Measurements from ENCODE around the gene ESR2. TPM values are rescaled to one million over a fixed set of nuclear protein-coding genes. Genes with fewer than 3 reads are reported as not detected.

The ESR2 gene
- polyA plus RNA-seq, 1 of the 3 experiments (the other 2 are of a cell fraction), result 0.03 TPM

GRCh38 chr14:64245491-64245890 lies 48.7 kb downstream of the ESR2 start (continued):
- TF ChIP-seq IRF3 (IDR thresholded peaks at IDR 0.05; ENCODE audit: low read depth, low read length) (no peak), FOSL2 (IDR thresholded peaks at IDR 0.05; ENCODE audit: borderline replicate concordance, low read depth) (no peak)

- Histone ChIP-seq H3K27me3 (ENCODE audit: insufficient read depth) (no peaks in the 10 kb centered on the region), H3K79me2 (ENCODE audit: insufficient read depth) (no peaks in the 10 kb centered on the region), H3K9me2 (no peaks in the 10 kb centered on the region), H3K4me1 (ENCODE audit: control insufficient read depth in 1 of 2, insufficient read depth in 2 of 2, low read depth in 1 of 2, low read length in 1 of 2) (no peaks in the 10 kb centered on the region), H4K20me1 (ENCODE audit: insufficient read depth) (no peaks in the 10 kb centered on the region), H3K4me2 (no peak overlapping the region), H3K9ac (no peak overlapping the region), H2AFZ (ENCODE audit: low read depth) (no peak overlapping the region), H3K4me3 (ENCODE audit: low read depth in 2 of 2, low read length in 1 of 2) (no peak overlapping the region), H3K27ac (ENCODE audit: low read depth in 2 of 2, low read length in 1 of 2) (no peak overlapping the region), H3K36me3 (replicated peaks in 1 of 2; ENCODE audit: control insufficient read depth in 1 of 2, insufficient read depth in 2 of 2, low read length in 1 of 2) (no peaks in the 10 kb centered on the region), H3F3A (replicated peaks; ENCODE audit: insufficient read depth) (no peaks in the 10 kb centered on the region), H3K9me3 (no peaks in the 10 kb centered on the region)
- POLR2A ChIA-PET, result no interaction called here
- TF ChIP-seq NFIC (IDR thresholded peaks at IDR 0.05; ENCODE audit: borderline replicate concordance), result peak; percentile 17; the same call in 1 of the 2 replicates
- TF ChIP-seq RAD21 (IDR thresholded peaks at IDR 0.05; ENCODE audit: low read length), result no peak
- TF ChIP-seq, protein P1, sequence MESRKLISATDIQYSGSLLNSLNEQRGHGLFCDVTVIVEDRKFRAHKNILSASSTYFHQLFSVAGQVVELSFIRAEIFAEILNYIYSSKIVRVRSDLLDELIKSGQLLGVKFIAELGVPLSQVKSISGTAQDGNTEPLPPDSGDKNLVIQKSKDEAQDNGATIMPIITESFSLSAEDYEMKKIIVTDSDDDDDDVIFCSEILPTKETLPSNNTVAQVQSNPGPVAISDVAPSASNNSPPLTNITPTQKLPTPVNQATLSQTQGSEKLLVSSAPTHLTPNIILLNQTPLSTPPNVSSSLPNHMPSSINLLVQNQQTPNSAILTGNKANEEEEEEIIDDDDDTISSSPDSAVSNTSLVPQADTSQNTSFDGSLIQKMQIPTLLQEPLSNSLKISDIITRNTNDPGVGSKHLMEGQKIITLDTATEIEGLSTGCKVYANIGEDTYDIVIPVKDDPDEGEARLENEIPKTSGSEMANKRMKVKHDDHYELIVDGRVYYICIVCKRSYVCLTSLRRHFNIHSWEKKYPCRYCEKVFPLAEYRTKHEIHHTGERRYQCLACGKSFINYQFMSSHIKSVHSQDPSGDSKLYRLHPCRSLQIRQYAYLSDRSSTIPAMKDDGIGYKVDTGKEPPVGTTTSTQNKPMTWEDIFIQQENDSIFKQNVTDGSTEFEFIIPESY (IDR thresholded peaks at IDR 0.05; ENCODE audit: borderline replicate concordance, low read depth), result no peak
- DNase-seq, result no peak
- CTCF ChIA-PET, result interaction anchor here (1.2 kb wide), 1 partner anchor 43 kb away, joined by 3 read pairs; no protein-coding TSS in a partner anchor
- 69% methylated on average over 4 of the region's 4 CpGs for WGBS (ENCODE audit: low lambda C conversion rate)
Observed at GRCh38 chr14:64244279-64244678, 49.9 kb downstream of the ESR2 start.

DNA sequence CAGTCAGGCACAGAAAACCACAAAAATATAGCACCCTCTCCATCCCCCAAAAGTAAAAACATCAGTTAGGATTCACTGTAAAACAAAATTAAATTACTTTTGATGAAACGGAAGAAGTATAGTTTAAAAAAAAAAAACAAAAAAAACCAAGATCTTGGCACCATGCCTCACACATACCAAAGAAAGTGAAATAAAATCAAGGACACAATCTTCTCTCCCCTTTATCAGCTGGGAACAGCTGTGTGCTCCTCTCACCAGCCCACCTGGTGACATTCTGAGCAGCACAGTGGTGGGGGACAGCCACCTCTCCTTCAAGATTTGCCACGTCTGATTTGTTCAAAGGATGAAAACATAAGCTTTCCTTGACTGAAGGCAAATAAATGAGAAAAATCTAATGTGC lies 55.5 kb downstream of the ESR2 start:
- POLR2A ChIA-PET, result no interaction called here
- Histone ChIP-seq H2AFZ (ENCODE audit: low read depth) (no peak overlapping the region), H3K79me2 (ENCODE audit: insufficient read depth) (no peaks in the 10 kb centered on the region), H3K4me2 (no peak overlapping the region), H3K9me2 (no peaks in the 10 kb centered on the region), H3K4me3 (ENCODE audit: low read depth in 2 of 2, low read length in 1 of 2) (no peak overlapping the region), H3K36me3 (replicated peaks in 1 of 2; ENCODE audit: control insufficient read depth in 1 of 2, insufficient read depth in 2 of 2, low read length in 1 of 2) (no peaks in the 10 kb centered on the region), H3K27ac (ENCODE audit: low read depth in 2 of 2, low read length in 1 of 2) (no peak overlapping the region), H3K9me3 (no peaks in the 10 kb centered on the region), H4K20me1 (ENCODE audit: insufficient read depth) (no peaks in the 10 kb centered on the region), H3F3A (replicated peaks; ENCODE audit: insufficient read depth) (no peaks in the 10 kb centered on the region), H3K4me1 (ENCODE audit: control insufficient read depth in 1 of 2, insufficient read depth in 2 of 2, low read depth in 1 of 2, low read length in 1 of 2) (peaks cover 0 to 17% of the 10 kb centered on the region in 2 experiments; a peak in 1 of 4 replicates), H3K9ac (no peak overlapping the region), H3K27me3 (ENCODE audit: insufficient read depth) (no peaks in the 10 kb centered on the region)
- no peak for TF ChIP-seq RFX5 (IDR thresholded peaks at IDR 0.05; ENCODE audit: low read length)
- TF ChIP-seq MEF2A (IDR thresholded peaks at IDR 0.05; ENCODE audit: borderline replicate concordance, low read depth), result no peak
- no peak for TF ChIP-seq ELF1 (IDR thresholded peaks at IDR 0.05)
- TF ChIP-seq POLR2AphosphoS5 (IDR thresholded peaks at IDR 0.05; ENCODE audit: low read depth, low read length), result no peak
- TF ChIP-seq, protein P1 (IDR thresholded peaks at IDR 0.05; ENCODE audit: borderline replicate concordance, low read depth), result no peak
- TF ChIP-seq IRF3 (IDR thresholded peaks at IDR 0.05; ENCODE audit: low read depth, low read length), result no peak
- no peak for TF ChIP-seq NRF1 (IDR thresholded peaks at IDR 0.05; ENCODE audit: low read depth, low read length)
- TF ChIP-seq RAD21 (IDR thresholded peaks at IDR 0.05; ENCODE audit: low read length), result no peak
- no peak for TF ChIP-seq TAF1 (IDR thresholded peaks at IDR 0.05; ENCODE audit: borderline replicate concordance, low read depth, low read length)
- TF ChIP-seq YY1 (IDR thresholded peaks at IDR 0.05; ENCODE audit: low read depth), result no peak
- no peak for TF ChIP-seq FOXM1 (IDR thresholded peaks at IDR 0.05; ENCODE audit: low read depth)
- TF ChIP-seq USF2 (IDR thresholded peaks at IDR 0.05; ENCODE audit: borderline replicate concordance, low read depth, low read length), result no peak
- 47% methylated on average over 2 of the region's 2 CpGs for WGBS (ENCODE audit: low lambda C conversion rate)
- no peak for DNase-seq
- CTCF ChIA-PET, result no interaction called here

All from SK-N-SH (cell line).